Urothelium cell line (cell line): ENCODE data around the gene IL1RN.

ENCODE experiments used
- DNase-seq: peaks from one replicate; pipeline ENCODE4 v3.0.0; 2011; ENCODE audit warnings: low spot score, mixed read lengths
- FAIRE-seq: peaks from 2 replicates; lab custom pipeline; 2011; peaks lifted over from hg19 to GRCh38; lab: Jason Lieb, UNC

The IL1RN gene

GRCh38 chr2:113149553-113150257 is 22.3 kb downstream of the IL1RN start:
- no peak for DNase-seq
- no peak for FAIRE-seq

GRCh38 chr2:113150258-113150601 is 22.8 kb downstream of the IL1RN start:
- FAIRE-seq (no peak), DNase-seq (no peak)

DNA sequence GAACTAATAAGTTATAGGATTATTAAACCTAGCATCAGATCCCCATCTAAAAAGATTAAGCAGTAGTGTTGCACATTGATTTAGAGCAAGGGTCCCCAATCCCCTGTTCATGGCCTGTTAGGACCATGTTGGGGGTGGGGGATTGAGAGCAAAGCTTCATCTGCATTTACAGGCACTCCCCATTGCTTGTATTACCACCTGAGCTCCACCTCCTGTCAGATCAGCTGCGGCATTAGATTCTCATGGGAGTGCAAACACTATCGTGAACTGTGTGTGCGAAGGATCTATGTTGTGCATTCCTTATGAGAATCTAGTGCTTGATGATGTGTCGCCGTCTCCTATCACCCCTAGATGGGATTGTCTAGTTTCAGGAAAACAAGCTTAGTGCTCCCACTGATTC is 27.9 kb downstream of the IL1RN start:
- no peak for DNase-seq

DNA sequence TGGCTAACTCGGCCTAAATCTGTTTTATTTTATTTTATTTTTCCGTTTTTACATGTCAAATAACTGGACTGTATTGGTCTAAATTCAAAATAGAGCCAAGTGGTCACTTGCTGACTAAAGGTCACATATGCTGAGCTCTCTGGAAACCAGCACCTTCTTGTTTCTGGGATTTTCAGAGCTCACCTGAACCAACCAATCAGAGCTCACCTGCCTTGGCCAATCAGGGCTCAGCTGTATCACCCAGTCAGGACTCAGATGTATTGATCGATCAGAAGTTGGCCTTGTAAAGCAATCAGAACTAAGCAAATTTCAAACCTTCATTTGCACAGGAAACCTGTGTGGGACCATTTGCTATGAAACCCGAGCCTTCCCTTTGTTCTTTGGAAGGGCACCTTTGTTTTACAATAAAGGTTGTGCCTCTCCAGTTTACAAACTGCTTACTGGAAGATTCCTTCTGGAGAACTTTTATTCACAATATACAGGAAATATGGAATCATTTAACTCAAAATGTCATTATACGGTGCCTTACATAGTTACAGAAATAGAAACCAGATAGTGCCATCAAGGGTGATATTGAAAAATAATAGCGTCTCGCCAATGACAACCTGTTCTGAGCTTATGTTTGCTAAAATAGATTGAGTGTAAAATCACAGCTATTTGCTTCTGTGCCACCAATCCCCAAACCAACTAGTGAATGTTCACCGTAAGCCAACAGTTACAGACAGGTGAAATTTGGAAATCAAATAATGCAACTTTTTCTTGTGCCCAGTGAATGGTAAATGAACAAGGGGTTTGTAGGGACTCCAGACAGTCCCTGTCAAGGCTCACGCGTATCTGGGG is 29.1 kb downstream of the IL1RN start:
- no peak for DNase-seq
- FAIRE-seq: no peak

More for the DNA sequence above, 27.9 kb downstream of the IL1RN start:
- FAIRE-seq: no peak

- FAIRE-seq (no peak), DNase-seq (peak; percentile 86)
Observed at GRCh38 chr2:113157118-113157896, 29.9 kb downstream of the IL1RN start.

DNA sequence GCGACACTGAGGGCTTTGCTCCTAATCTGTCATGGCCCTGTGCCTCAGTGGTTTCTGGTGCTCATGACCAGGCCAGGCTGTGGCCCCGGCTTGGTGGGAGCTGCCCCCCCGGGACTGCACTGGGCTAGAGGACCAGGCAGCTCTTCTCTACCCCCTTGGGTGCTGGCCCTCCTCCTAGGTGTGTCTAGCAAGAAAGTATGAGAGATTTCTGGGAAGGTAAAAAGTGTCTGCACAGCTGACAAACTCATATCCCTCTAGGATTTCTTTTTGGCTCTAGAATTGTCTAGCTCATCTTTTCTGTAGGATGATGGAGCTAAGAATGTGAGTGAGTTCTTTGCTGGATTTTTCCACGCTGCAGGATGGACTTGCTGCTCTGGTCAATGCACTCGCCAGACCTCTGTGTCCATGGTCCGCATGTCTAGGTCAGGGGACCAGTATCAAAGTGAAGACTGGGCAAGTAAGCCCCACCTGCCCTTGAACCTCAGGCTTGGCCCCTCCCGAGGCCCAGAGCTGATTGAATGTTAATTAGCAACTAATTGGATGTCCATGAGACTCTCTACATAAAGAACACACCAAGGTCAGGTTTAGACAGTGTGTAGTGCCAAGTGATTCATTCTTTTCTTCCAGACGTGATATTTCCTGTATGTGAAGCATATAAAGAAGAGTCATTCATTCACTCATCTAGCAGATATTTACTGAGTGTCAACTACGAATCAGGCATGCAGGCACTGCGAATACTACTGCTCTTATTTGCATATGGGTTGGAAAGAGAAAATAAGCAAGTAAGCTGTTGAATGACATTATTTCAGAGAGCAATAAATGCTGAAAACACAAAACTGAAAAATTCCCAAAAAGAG is 30.7 kb downstream of the IL1RN start:
- peak; percentile 44 for DNase-seq
- no peak for FAIRE-seq

- no peak for DNase-seq
- FAIRE-seq: peak; percentile 55
Observed at GRCh38 chr2:113158884-113159553, 31.6 kb downstream of the IL1RN start.

GRCh38 chr2:113160248-113160647 is 32.9 kb downstream of the IL1RN start:
- DNase-seq (no peak), FAIRE-seq (no peak)

DNA sequence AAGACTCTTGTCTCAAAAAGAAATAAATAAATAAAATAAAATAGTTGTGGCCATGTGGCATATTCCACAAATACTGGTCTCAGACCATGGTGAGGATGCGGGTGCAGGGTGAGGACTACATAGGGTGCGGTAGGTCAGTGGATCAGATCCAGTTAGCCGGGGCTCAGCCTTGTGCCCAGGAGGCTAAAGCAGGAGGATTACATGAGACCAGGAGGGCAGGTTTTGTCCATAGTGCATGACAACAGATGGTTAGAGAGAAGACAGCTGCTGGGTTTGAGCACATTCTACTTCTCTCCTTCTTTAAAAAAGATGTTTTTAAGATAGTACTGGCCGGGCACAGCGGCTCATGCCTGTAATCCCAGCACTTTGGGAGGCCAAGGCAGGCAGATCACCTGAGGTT is 33.6 kb downstream of the IL1RN start:
- no peak for DNase-seq
- FAIRE-seq: no peak

- no peak for DNase-seq
- FAIRE-seq: no peak
Observed at GRCh38 chr2:113162173-113162572, 34.8 kb downstream of the IL1RN start.

DNA sequence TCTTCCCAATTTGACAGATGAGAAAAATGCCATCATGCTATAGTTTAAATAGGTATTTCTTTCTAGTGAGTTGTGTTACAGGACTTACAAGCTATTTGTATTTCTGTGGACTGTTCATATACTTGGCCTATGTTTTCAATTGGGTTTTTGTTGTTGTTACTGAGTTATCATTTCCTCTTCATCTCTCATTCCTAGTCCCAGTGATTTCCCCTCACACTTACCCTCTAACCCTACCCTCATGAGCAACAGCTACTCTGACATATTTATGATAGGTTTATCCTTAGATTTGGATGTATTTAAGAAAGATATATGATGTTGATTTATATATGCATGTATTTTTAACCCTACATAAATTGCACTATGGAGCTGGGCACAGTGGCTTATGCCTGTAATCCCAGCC is 35.5 kb downstream of the IL1RN start:
- DNase-seq (no peak), FAIRE-seq (no peak)

GRCh38 chr2:113164215-113164929 is 37.0 kb downstream of the IL1RN start:
- no peak for DNase-seq
- no peak for FAIRE-seq

DNA sequence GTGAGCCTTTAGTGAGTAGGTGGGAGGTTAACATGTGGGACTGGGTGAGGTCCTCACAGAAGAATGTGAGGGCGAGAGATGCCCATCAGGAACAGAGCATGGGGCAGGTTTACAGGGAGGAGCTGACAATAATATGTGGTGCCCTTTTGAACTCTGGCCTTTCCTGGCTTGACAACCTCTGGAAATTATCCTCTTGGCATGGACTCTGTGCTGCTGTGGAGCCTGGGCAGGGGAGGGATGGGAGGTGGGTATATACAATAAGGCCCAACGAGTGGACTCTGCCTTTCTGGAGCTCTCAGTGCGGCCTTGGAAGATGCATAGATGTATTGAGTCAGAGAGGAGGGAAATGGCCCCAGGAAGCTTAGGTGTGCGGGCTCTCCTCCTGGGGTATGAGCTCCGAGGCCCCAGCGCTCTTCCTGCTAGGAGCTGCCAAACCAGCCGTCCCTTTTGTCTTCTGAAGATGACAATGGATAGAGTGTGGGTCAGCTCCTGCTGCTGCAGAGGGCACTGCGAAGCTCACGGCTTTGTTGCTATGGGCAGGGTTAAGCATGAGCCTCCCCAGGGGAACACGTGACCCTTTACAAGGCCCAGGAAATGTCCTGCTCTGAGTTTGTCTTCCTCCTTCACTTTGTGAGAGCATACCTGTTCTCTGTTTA is 37.7 kb downstream of the IL1RN start:
- DNase-seq: no peak
- no peak for FAIRE-seq

DNA sequence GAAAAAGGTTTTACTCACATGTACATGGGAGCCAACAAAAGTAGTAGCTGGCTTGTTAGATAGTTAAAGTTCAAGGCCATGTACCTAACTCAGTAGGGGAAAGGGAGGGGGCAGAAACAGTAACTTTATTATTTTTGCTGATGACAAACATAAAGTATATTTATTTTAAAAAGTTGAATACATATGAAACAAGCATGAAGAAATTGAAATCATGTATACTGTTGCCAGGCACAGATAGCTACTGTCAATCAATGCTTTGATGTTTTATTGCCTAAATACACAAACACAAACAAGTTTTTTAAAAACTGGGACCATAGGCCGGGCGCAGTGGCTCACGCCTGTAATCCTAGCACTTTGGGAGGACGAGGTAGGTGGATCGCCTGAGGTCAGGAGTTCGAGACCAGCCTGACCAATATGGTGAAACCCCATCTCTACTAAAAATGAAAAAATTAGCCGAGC is 38.8 kb downstream of the IL1RN start:
- DNase-seq: no peak
- FAIRE-seq: no peak

- DNase-seq (peak; percentile 37), FAIRE-seq (peak; percentile 23)
Observed at GRCh38 chr2:113167115-113167932, 39.9 kb downstream of the IL1RN start.

GRCh38 chr2:113167962-113168340 is 40.6 kb downstream of the IL1RN start:
- DNase-seq (no peak), FAIRE-seq (no peak)

DNA sequence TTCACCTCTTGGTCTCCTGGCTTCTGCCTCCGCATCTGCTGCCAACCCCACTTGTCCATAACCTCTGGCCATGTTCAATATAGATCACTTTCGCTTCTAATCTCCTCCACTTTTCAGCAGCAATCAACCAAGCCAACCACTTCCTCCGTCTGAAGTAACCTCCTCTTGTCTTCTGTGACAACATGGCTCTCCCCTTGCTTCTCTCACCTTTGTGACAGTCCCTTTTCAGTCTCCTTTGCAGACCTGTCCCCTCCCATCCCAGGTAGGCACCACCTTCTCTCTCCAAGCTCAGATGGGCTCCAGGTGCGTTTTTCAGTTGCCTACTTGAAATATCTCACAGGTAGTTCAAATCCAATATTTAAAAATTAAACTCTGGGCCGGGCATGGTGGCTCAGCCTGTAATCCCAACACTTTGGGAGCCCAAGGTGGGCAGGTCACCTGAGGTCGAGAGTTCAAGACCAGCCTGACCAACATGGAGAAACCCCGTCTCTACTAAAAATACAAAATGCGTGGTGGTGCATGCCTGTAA is 41.7 kb downstream of the IL1RN start:
- FAIRE-seq (no peak), DNase-seq (no peak)

- no peak for DNase-seq
- FAIRE-seq: no peak
Observed at GRCh38 chr2:113169586-113169985, 42.2 kb downstream of the IL1RN start.
